K562 (cell line): ENCODE data around the gene NDUFS6. TPM values are rescaled to one million over a fixed set of nuclear protein-coding genes. Genes with fewer than 3 reads are reported as not detected.

Experiments
- ATAC-seq: fragments of 200-7000 bp; cut with Tn5 transposase; 3 replicates; pipeline ENCODE4 v1.9.1; 2020; ENCODE audit warnings: moderate library complexity
- BruUV-seq: library from RNA; stranded (reverse); fragments of 400-500 nt; replicated peaks from 2 replicates; lab custom pipeline; 2021; lab: Mats Ljungman, UMichigan
- CTCF ChIA-PET: fragments of 300-600 bp; formaldehyde crosslinking; extraction: SDS; loops from one replicate; lab custom pipeline; 2021; ENCODE audit warnings: low intra/inter-chr PET ratio; lab: Yijun Ruan, JAX
- POLR2A ChIA-PET: fragments of 300-600, 350-650 bp; sonication (Branson Sonifier 250); formaldehyde crosslinking; extraction: SDS; loops from one replicate; lab custom pipeline; 2021; ENCODE audit warnings: antibody characterized with exemption, inconsistent platforms; lab: Yijun Ruan, JAX
- DNase-seq, 4 experiments: peaks; one replicate each; pipeline versions ENCODE4 v3.0.0 to v3.0.0-alpha.2; 2011 to 2018; ENCODE audit warnings: low spot score in 3 of 4, mixed read lengths in 3 of 4; ENCODE audit errors: extremely low read depth in 1 of 4
- FAIRE-seq: peaks from 2 replicates; lab custom pipeline; 2011; peaks lifted over from hg19 to GRCh38; lab: Jason Lieb, UNC
- H2AFZ ChIP-seq: 2 replicates; pipeline ENCODE4 v1.6.0; 2011; ENCODE audit warnings: low read depth, low read length, control low read depth, inconsistent platforms
- H3K27ac ChIP-seq: fragments of 200-600 bp; 3 replicates; pipeline ENCODE4 v1.8.0; 2011; ENCODE audit warnings: low read depth, mild to moderate bottlenecking, control low read depth, inconsistent platforms, low read length, moderate library complexity, mixed read lengths; ENCODE audit errors: extremely low read depth
- H3K27me3 ChIP-seq, 2 experiments: fragments of 300-600 bp in 1 of 2; 2 replicates in 1 of 2; 3 replicates in 1 of 2; pipeline versions ENCODE4 v1.6.0 to v1.8.0; 2011; ENCODE audit warnings: inconsistent platforms in 2 of 2, low read length in 2 of 2, mild to moderate bottlenecking in 1 of 2, mixed read lengths in 1 of 2, moderate library complexity in 1 of 2; ENCODE audit not compliant: control insufficient read depth in 2 of 2, insufficient read depth in 2 of 2
- H3K36me3 ChIP-seq: fragments of 300-600 bp; 3 replicates; pipeline ENCODE4 v1.8.0; 2011; ENCODE audit warnings: mild to moderate bottlenecking, low read length, inconsistent platforms; ENCODE audit not compliant: control insufficient read depth, insufficient read depth
- H3K4me1 ChIP-seq, 2 experiments: fragments of 200-600 bp in 1 of 2; replicated peaks in 1 of 2; 2 replicates in 1 of 2; 3 replicates in 1 of 2; pipeline versions ENCODE4 v1.5.1 to v1.8.0; 2011; ENCODE audit warnings: inconsistent platforms in 2 of 2, low read length in 2 of 2, mild to moderate bottlenecking in 1 of 2, mixed read lengths in 1 of 2, moderate library complexity in 1 of 2; ENCODE audit not compliant: control insufficient read depth in 2 of 2, insufficient read depth in 2 of 2
- H3K4me2 ChIP-seq: 2 replicates; pipeline ENCODE4 v1.6.1; 2011; ENCODE audit warnings: low read length, control low read depth, inconsistent platforms, mixed read lengths; ENCODE audit not compliant: insufficient read depth
- H3K4me3 ChIP-seq: fragments of 200-600 bp; sonication (generic), shearing (Covaris generic); 2 replicates; pipeline ENCODE4 v1.5.1; 2016; ENCODE audit warnings: control low read depth, inconsistent platforms
- H3K79me2 ChIP-seq: fragments of 200-600 bp; 3 replicates; pipeline ENCODE4 v1.8.0; 2011; ENCODE audit warnings: low read length, inconsistent platforms; ENCODE audit not compliant: control insufficient read depth, insufficient read depth
- H3K9ac ChIP-seq, 2 experiments: 2 replicates each; pipeline versions ENCODE4 v1.6.0 to v1.6.1; 2011; ENCODE audit warnings: low read depth in 2 of 2, low read length in 2 of 2, control low read depth in 1 of 2, inconsistent platforms in 1 of 2, mild to moderate bottlenecking in 1 of 2, mixed read lengths in 1 of 2; ENCODE audit not compliant: insufficient read depth in 1 of 2
- H3K9me1 ChIP-seq: one replicate; pipeline ENCODE4 v1.6.0; 2011; ENCODE audit warnings: inconsistent platforms, mild to moderate bottlenecking, low read length, moderate library complexity; ENCODE audit not compliant: control insufficient read depth, insufficient read depth
- H3K9me3 ChIP-seq: replicated peaks from 2 replicates; pipeline ENCODE4 v1.5.1; 2011; ENCODE audit warnings: low read depth, low read length, inconsistent platforms; ENCODE audit not compliant: control insufficient read depth, insufficient read depth
- H4K20me1 ChIP-seq: replicated peaks from 2 replicates; pipeline ENCODE4 v1.6.1; 2011; ENCODE audit warnings: low read length, inconsistent platforms, mixed read lengths; ENCODE audit not compliant: control insufficient read depth, insufficient read depth
- ATF6 ChIP-seq: sonication (generic); formaldehyde crosslinking; IDR thresholded peaks from 2 replicates; pipeline ENCODE4 v1.4.0; 2020; ENCODE audit warnings: mild to moderate bottlenecking, missing genetic modification reagents
- CBX8 ChIP-seq: fragments of 200-600 bp; sonication (generic); IDR thresholded peaks from 2 replicates; pipeline ENCODE4 v1.6.1; 2012; ENCODE audit warnings: borderline replicate concordance, mixed run types, low read depth, mild to moderate bottlenecking, moderate library complexity, mixed read lengths, low read length, control low read depth, inconsistent platforms; ENCODE audit not compliant: poor library complexity, severe bottlenecking; ENCODE audit errors: extremely low read depth
- DEAF1 ChIP-seq: fragments of 450-650 bp; formaldehyde crosslinking; IDR thresholded peaks from 2 replicates; pipeline ENCODE4 v1.4.0; 2020; ENCODE audit warnings: mild to moderate bottlenecking, moderate library complexity
- IRF1 ChIP-seq: sonication (generic); formaldehyde crosslinking; IDR thresholded peaks from 2 replicates; pipeline ENCODE4 v1.8.0; 2022; ENCODE audit warnings: missing genetic modification reagents, mild to moderate bottlenecking, borderline replicate concordance
- JUND ChIP-seq, 2 experiments: IDR thresholded peaks; 2 replicates in 1 of 2; 3 replicates in 1 of 2; pipeline ENCODE4 v1.6.1; 2011; ENCODE audit warnings: borderline replicate concordance in 2 of 2, low read depth in 2 of 2, low read length in 2 of 2, improper control_type of control experiment in 1 of 2, missing biosample characterization in 1 of 2, missing genetic modification characterization in 1 of 2, missing genetic modification reagents in 1 of 2
- RBM15 ChIP-seq: fragments of 200-400 bp; formaldehyde crosslinking; IDR thresholded peaks from 2 replicates; pipeline ENCODE4 v1.6.1; 2018; ENCODE audit warnings: mild to moderate bottlenecking, low read length, moderate library complexity; ENCODE audit not compliant: insufficient read depth
- SRSF3 ChIP-seq: fragments of 200-400 bp; formaldehyde crosslinking; IDR thresholded peaks from 2 replicates; pipeline ENCODE4 v1.6.1; 2016; ENCODE audit warnings: mild to moderate bottlenecking, low read length, moderate library complexity; ENCODE audit not compliant: insufficient read depth
- U2AF2 ChIP-seq: fragments of 200-400 bp; formaldehyde crosslinking; optimal IDR thresholded peaks from 2 replicates; pipeline ENCODE3; 2017; ENCODE audit warnings: low read depth, mild to moderate bottlenecking, low read length
- ZKSCAN3 ChIP-seq: fragments of 250-450 bp; sonication (Bioruptor Pico); IDR thresholded peaks from 2 replicates; pipeline ENCODE4 v1.4.0; 2020
- whole genome bisulfite sequencing: fragments of 100-300 bp; shearing (Covaris generic); methylation state at CpG from one replicate; pipeline ENCODE4 v1.1.6; 2016; ENCODE audit warnings: low coverage, mixed read lengths; ENCODE audit not compliant: insufficient coverage; ENCODE audit errors: missing lambda C conversion rate; 5-methylcytosine and 5-hydroxymethylcytosine counted together
- in situ Hi-C: fragments of 300-500 bp; cut with MboI; formaldehyde crosslinking; loops from 4 replicates; pipeline ENCODE4 v1.15.0; 2018; ENCODE audit warnings: inconsistent platforms, mixed read lengths
- intact Hi-C: fragments of 100-400 bp; cut with micrococcal nuclease; formaldehyde crosslinking; loops from 2 replicates; pipeline ENCODE4 v1.14.2; 2022
- polyA plus RNA-seq, 8 experiments: library from polyadenylated mRNA; depleted of rRNA in 4 of 8; stranded (reverse) in 5 of 8; unstranded in 3 of 8; fragments of >200 nt; fragmentation: Nextera tagmentation in 2 of 8; fragmentation: Illumina TruSeq in 1 of 8; extraction: Ambion mirVana in 2 of 8; extraction: Trizol in 1 of 8; gene quantifications; 2 replicates each; pipeline versions ENCODE4 v1.2.1 to v1.2.3, GENCODE V29; 2011 to 2014; ENCODE audit warnings: inconsistent platforms in 1 of 8, missing spikeins in 1 of 8
- total RNA-seq, 7 experiments: library from RNA; depleted of rRNA in 6 of 7; stranded (reverse); fragments of >200 nt in 6 of 7; fragmentation: Illumina TruSeq in 2 of 7; extraction: Trizol in 2 of 7; gene quantifications; 2 replicates each; pipeline versions ENCODE4 v1.2.1 to v1.2.3, GENCODE V29; 2011 to 2021; ENCODE audit warnings: low replicate concordance in 1 of 7
- TF ChIP-seq, protein P1 (sequence below): sonication (generic); formaldehyde crosslinking; IDR thresholded peaks from 2 replicates; pipeline ENCODE4 v1.8.1; 2023; ENCODE audit warnings: mild to moderate bottlenecking, missing genetic modification reagents

NDUFS6 gene
- total and polyA plus RNA-seq, 9 of the 15 experiments (the other 6 are each of a cell fraction or from before 2014, with no cell fraction given), result 36.1 to 291 (median 77.0) TPM

GRCh38 chr5:1778138-1779020 lies 22.8 kb upstream of the NDUFS6 start (continued):
- TF ChIP-seq RBM15, result no peak
- TF ChIP-seq, protein P1, sequence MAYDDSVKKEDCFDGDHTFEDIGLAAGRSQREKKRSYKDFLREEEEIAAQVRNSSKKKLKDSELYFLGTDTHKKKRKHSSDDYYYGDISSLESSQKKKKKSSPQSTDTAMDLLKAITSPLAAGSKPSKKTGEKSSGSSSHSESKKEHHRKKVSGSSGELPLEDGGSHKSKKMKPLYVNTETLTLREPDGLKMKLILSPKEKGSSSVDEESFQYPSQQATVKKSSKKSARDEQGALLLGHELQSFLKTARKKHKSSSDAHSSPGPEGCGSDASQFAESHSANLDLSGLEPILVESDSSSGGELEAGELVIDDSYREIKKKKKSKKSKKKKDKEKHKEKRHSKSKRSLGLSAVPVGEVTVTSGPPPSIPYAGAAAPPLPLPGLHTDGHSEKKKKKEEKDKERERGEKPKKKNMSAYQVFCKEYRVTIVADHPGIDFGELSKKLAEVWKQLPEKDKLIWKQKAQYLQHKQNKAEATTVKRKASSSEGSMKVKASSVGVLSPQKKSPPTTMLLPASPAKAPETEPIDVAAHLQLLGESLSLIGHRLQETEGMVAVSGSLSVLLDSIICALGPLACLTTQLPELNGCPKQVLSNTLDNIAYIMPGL (CRISPR knock-in tag), result no peak

GRCh38 chr5:1779021-1779680 lies 22.1 kb upstream of the NDUFS6 start:
- no peak for ATAC-seq
- no peaks in the 10 kb centered on the region for H3K79me2 ChIP-seq
- intact Hi-C loops, result no loop called here
- no peak overlapping the region for H3K4me2 ChIP-seq
- no peak for DNase-seq
- H3K36me3 ChIP-seq, result no peaks in the 10 kb centered on the region
- H3K27ac ChIP-seq, result no peak overlapping the region
- WGBS, result 14% methylated on average over 31 of the region's 32 CpGs
- H3K27me3 ChIP-seq, result peaks cover 62 to 77% of the 10 kb centered on the region in 2 experiments
- peaks cover 0 to 4% of the 10 kb centered on the region in 2 experiments; a peak in 2 of 5 replicates for H3K4me1 ChIP-seq
- no peaks in the 10 kb centered on the region; the same call in 1 of the 2 replicates for H4K20me1 ChIP-seq
- in situ Hi-C loops, result no loop called here
- H3K9ac ChIP-seq, result no peak overlapping the region
- H2AFZ ChIP-seq, result no peak overlapping the region
- no TSS peak for BruUV-seq
- no peak for FAIRE-seq
- POLR2A ChIA-PET, result no interaction called here
- no peaks in the 10 kb centered on the region for H3K9me3 ChIP-seq
- CTCF ChIA-PET, result no interaction called here
- H3K9me1 ChIP-seq, result no peaks in the 10 kb centered on the region
- no peak overlapping the region for H3K4me3 ChIP-seq
- no peak for TF ChIP-seq ATF6 (CRISPR knock-in tag)
- no peak for TF ChIP-seq CBX8
- TF ChIP-seq U2AF2, result no peak
- TF ChIP-seq IRF1 (CRISPR knock-in tag), result no peak
- TF ChIP-seq ZKSCAN3 (CRISPR knock-in tag), result no peak
- no peak for TF ChIP-seq DEAF1
- no peak for TF ChIP-seq SRSF3
- TF ChIP-seq JUND (IDR thresholded peaks at IDR 0.05; ENCODE audit: borderline replicate concordance, low read depth, low read length), result no peak
- no peak for TF ChIP-seq JUND (tag; IDR thresholded peaks at IDR 0.05; ENCODE audit: borderline replicate concordance, low read depth, low read length)
